ENCODE results near the gene RNF150. TPM values are rescaled to one million over a fixed set of nuclear protein-coding genes. Genes with fewer than 3 reads are reported as not detected.
A peak's percentile ranks its signal among the peaks of the same experiment; 100 is the strongest.

The RNF150 gene
- total RNA-seq, 4 donors from 2014 or later: 1.6 to 21.2 (median 4.9) TPM

GRCh38 chr4:141109983-141110382 lies 23.3 kb downstream of the RNF150 start:
- TF ChIP-seq CTCF (IDR thresholded peaks at IDR 0.05 in 4 of 5, conservative IDR thresholded peaks at IDR 0.05 in 1 of 5) (no peak), POLR2A (IDR thresholded peaks at IDR 0.05) (no peak)
- no peak overlapping the region for H3K27ac ChIP-seq
- H3K4me1 ChIP-seq: no peaks in the 10 kb centered on the region
- H3K4me3 ChIP-seq: no peak overlapping the region
- intact Hi-C loops (cut with DNase I; ENCODE audit: low total_unique reads) (no loop called here), in situ Hi-C loops (cut with MboI; ENCODE audit: low sequenced_read_pairs in 4 of 4) (no loop called here)
- H3K36me3 ChIP-seq: no peaks in the 10 kb centered on the region
- no peaks in the 10 kb centered on the region for H3K27me3 ChIP-seq
- no peak for DNase-seq
- no peaks in the 10 kb centered on the region for H3K9me3 ChIP-seq
- no peak for ATAC-seq

- intact Hi-C loops (cut with DNase I; ENCODE audit: low total_unique reads): no loop called here
- in situ Hi-C loops (cut with MboI; ENCODE audit: low sequenced_read_pairs in 4 of 4): no loop called here
- Histone ChIP-seq H3K27me3 (no peaks in the 10 kb centered on the region), H3K27ac (no peak overlapping the region), H3K36me3 (no peaks in the 10 kb centered on the region), H3K4me1 (no peaks in the 10 kb centered on the region), H3K9me3 (no peaks in the 10 kb centered on the region), H3K4me3 (no peak overlapping the region)
- TF ChIP-seq CTCF (IDR thresholded peaks at IDR 0.05 in 4 of 5, conservative IDR thresholded peaks at IDR 0.05 in 1 of 5) (no peak), POLR2A (IDR thresholded peaks at IDR 0.05) (no peak)
- DNase-seq (no peak), ATAC-seq (no peak)
These were observed 25.3 kb downstream of the RNF150 start for GRCh38 chr4:141107927-141108326.

- in situ Hi-C loops (cut with MboI; ENCODE audit: low sequenced_read_pairs in 4 of 4): no loop called here
- no peak for DNase-seq
- TF ChIP-seq CTCF (IDR thresholded peaks at IDR 0.05 in 4 of 5, conservative IDR thresholded peaks at IDR 0.05 in 1 of 5) (no peak), POLR2A (IDR thresholded peaks at IDR 0.05) (no peak)
- Histone ChIP-seq H3K4me1 (no peaks in the 10 kb centered on the region), H3K36me3 (no peaks in the 10 kb centered on the region), H3K9me3 (no peaks in the 10 kb centered on the region), H3K27me3 (no peaks in the 10 kb centered on the region), H3K27ac (no peak overlapping the region), H3K4me3 (no peak overlapping the region)
- ATAC-seq: peak in 1 of 2 donors; percentile 33
- intact Hi-C loops (cut with DNase I; ENCODE audit: low total_unique reads): no loop called here
These were observed 30.9 kb downstream of the RNF150 start for GRCh38 chr4:141102367-141102766.

- ATAC-seq (no peak), DNase-seq (no peak)
- TF ChIP-seq POLR2A (IDR thresholded peaks at IDR 0.05) (no peak), CTCF (IDR thresholded peaks at IDR 0.05 in 4 of 5, conservative IDR thresholded peaks at IDR 0.05 in 1 of 5) (no peak)
- Histone ChIP-seq H3K27ac (no peak overlapping the region), H3K4me1 (no peaks in the 10 kb centered on the region), H3K4me3 (no peak overlapping the region), H3K27me3 (no peaks in the 10 kb centered on the region), H3K36me3 (no peaks in the 10 kb centered on the region), H3K9me3 (no peaks in the 10 kb centered on the region)
- in situ Hi-C loops (cut with MboI; ENCODE audit: low sequenced_read_pairs in 4 of 4): no loop called here
- intact Hi-C loops (cut with DNase I; ENCODE audit: low total_unique reads): no loop called here
These were observed 31.8 kb downstream of the RNF150 start for GRCh38 chr4:141101511-141101910.

- in situ Hi-C loops (cut with MboI; ENCODE audit: low sequenced_read_pairs in 4 of 4) (no loop called here), intact Hi-C loops (cut with DNase I; ENCODE audit: low total_unique reads) (no loop called here)
- Histone ChIP-seq H3K27ac (no peak overlapping the region), H3K4me3 (no peak overlapping the region), H3K9me3 (no peaks in the 10 kb centered on the region), H3K36me3 (no peaks in the 10 kb centered on the region), H3K4me1 (no peaks in the 10 kb centered on the region), H3K27me3 (no peaks in the 10 kb centered on the region)
- ATAC-seq (no peak), DNase-seq (no peak)
- TF ChIP-seq CTCF (IDR thresholded peaks at IDR 0.05 in 4 of 5, conservative IDR thresholded peaks at IDR 0.05 in 1 of 5) (no peak), POLR2A (IDR thresholded peaks at IDR 0.05) (no peak)
These were observed 33.9 kb downstream of the RNF150 start for GRCh38 chr4:141099326-141099725.
